Left ventricle myocardium inferior (tissue), 1 donor: ENCODE data around the gene DDT. TPM values are rescaled to one million over a fixed set of nuclear protein-coding genes. Genes with fewer than 3 reads are reported as not detected.
A peak's percentile ranks its signal among the peaks of the same experiment; 100 is the strongest.
"Not testable (repeated sequence)": the region's sequence is repeated elsewhere in the genome, so short reads cannot be mapped to it uniquely, and the experiment has no call there.

Source experiments
- DNase-seq: peaks from one replicate; pipeline ENCODE4 v3.0.0-alpha.2; 2020
- H3K27ac ChIP-seq: fragments of 200-600 bp; replicated peaks from 2 replicates; pipeline ENCODE4 v1.8.0; 2021
- H3K27me3 ChIP-seq: fragments of 200-600 bp; 2 replicates; pipeline ENCODE4 v1.8.0; 2021; ENCODE audit warnings: low read depth
- H3K36me3 ChIP-seq: fragments of 200-600 bp; 2 replicates; pipeline ENCODE4 v1.8.0; 2021
- H3K4me1 ChIP-seq: fragments of 200-600 bp; 2 replicates; pipeline ENCODE4 v1.8.0; 2021
- H3K4me3 ChIP-seq: fragments of 200-600 bp; 2 replicates; pipeline ENCODE4 v1.8.0; 2021; ENCODE audit warnings: mild to moderate bottlenecking, moderate library complexity
- H3K9me3 ChIP-seq: fragments of 200-600 bp; replicated peaks from 2 replicates; pipeline ENCODE4 v1.8.0; 2021
- CTCF ChIP-seq: fragments of 200-600 bp; IDR thresholded peaks from 2 replicates; pipeline ENCODE4 v1.8.0; 2021; ENCODE audit warnings: antibody characterized with exemption, mild to moderate bottlenecking, borderline replicate concordance
- intact Hi-C: fragments of 100-400 bp; cut with micrococcal nuclease; formaldehyde crosslinking; loops from one replicate; pipeline ENCODE4 v1.11.0; 2022
- total RNA-seq: library from RNA; stranded (reverse); fragmentation: NEBNext Ultra II Directional; extraction: Animal tissue kit (Norgen Biotek cat#: 25700); gene quantifications from one replicate; pipeline ENCODE4 v1.2.1, GENCODE V29; 2021
- donor health status: DM: no; HTN: yes; CAD: no; lungs with severe emphysema.

The DDT gene
- total RNA-seq, 1 donor from 2014 or later: 157 TPM

- DNase-seq: no peak
- no peak overlapping the region for H3K27ac ChIP-seq
- TF ChIP-seq CTCF: no peak
- no peak overlapping the region for H3K4me3 ChIP-seq
- peaks cover 24% of the 10 kb centered on the region for H3K4me1 ChIP-seq
- intact Hi-C loops: loop anchor here (5.0 kb wide), 1 partner anchor 42 kb away; no protein-coding TSS in a partner anchor
- peaks cover 25% of the 10 kb centered on the region for H3K36me3 ChIP-seq
- H3K9me3 ChIP-seq: no peaks in the 10 kb centered on the region
- H3K27me3 ChIP-seq: no peaks in the 10 kb centered on the region
Observed at GRCh38 chr22:23969071-23969470, 5.2 kb downstream of the DDT start.

- peaks cover 20% of the 10 kb centered on the region for H3K4me1 ChIP-seq
- H3K9me3 ChIP-seq, DNase-seq, H3K27ac ChIP-seq, H3K27me3 ChIP-seq, H3K4me3 ChIP-seq: not testable (repeated sequence)
- H3K36me3 ChIP-seq: peaks cover 22% of the 10 kb centered on the region
- intact Hi-C loops: loop anchor here (5.0 kb wide), 1 partner anchor 39 kb away; no protein-coding TSS in a partner anchor
Observed at GRCh38 chr22:23966568-23966967, 7.7 kb downstream of the DDT start, which contains the start of gene DDTL. Gene DDTL (plus strand): TSS chr22:23966888. CDS start chr22:23966915, 27 bp downstream.

- not testable (repeated sequence) for H3K4me3 ChIP-seq
- intact Hi-C loops: loop anchor here (5.0 kb wide), 1 partner anchor 39 kb away; no protein-coding TSS in a partner anchor
Observed at GRCh38 chr22:23966094-23966493, 8.1 kb downstream of the DDT start.

GRCh38 chr22:23961084-23961771 lies 13.0 kb downstream of the DDT start, which contains the start of gene GSTT2B:
Gene GSTT2B (minus strand): TSS chr22:23961195. CDS start chr22:23961131, 64 bp downstream.
- DNase-seq, H3K27ac ChIP-seq, H3K9me3 ChIP-seq, intact Hi-C loops, H3K4me1 ChIP-seq, H3K27me3 ChIP-seq, H3K36me3 ChIP-seq, H3K4me3 ChIP-seq: not testable (repeated sequence)

More at GRCh38 chr22:23966094-23966493, 8.1 kb downstream of the DDT start:
- peaks cover 21% of the 10 kb centered on the region for H3K36me3 ChIP-seq
- H3K27me3 ChIP-seq, H3K27ac ChIP-seq, H3K9me3 ChIP-seq, DNase-seq: not testable (repeated sequence)
- peaks cover 16% of the 10 kb centered on the region for H3K4me1 ChIP-seq

- H3K27me3 ChIP-seq, H3K36me3 ChIP-seq, H3K9me3 ChIP-seq, intact Hi-C loops, H3K4me3 ChIP-seq, H3K4me1 ChIP-seq, H3K27ac ChIP-seq: not testable (repeated sequence)
- DNase-seq: peak; percentile 43
- peak; percentile 86 for TF ChIP-seq CTCF
Observed at GRCh38 chr22:23956301-23956900, 17.8 kb downstream of the DDT start.

- H3K4me1 ChIP-seq, H3K27me3 ChIP-seq, H3K9me3 ChIP-seq, DNase-seq, intact Hi-C loops, H3K27ac ChIP-seq, H3K4me3 ChIP-seq, H3K36me3 ChIP-seq: not testable (repeated sequence)
Observed at GRCh38 chr22:23955886-23956285, 18.4 kb downstream of the DDT start.

- H3K9me3 ChIP-seq, H3K4me1 ChIP-seq, H3K27ac ChIP-seq, H3K36me3 ChIP-seq, H3K27me3 ChIP-seq, intact Hi-C loops, DNase-seq, H3K4me3 ChIP-seq: not testable (repeated sequence)
Observed at GRCh38 chr22:23954991-23955305, 19.3 kb downstream of the DDT start.

- H3K36me3 ChIP-seq, H3K4me3 ChIP-seq, H3K27ac ChIP-seq, H3K27me3 ChIP-seq, H3K4me1 ChIP-seq, intact Hi-C loops, DNase-seq, H3K9me3 ChIP-seq: not testable (repeated sequence)
Observed at GRCh38 chr22:23954193-23954990, 19.8 kb downstream of the DDT start.

GRCh38 chr22:23953485-23953884 lies 20.8 kb downstream of the DDT start:
- H3K4me1 ChIP-seq, H3K36me3 ChIP-seq, intact Hi-C loops, H3K27ac ChIP-seq, DNase-seq, H3K4me3 ChIP-seq, H3K9me3 ChIP-seq, H3K27me3 ChIP-seq: not testable (repeated sequence)

- H3K4me1 ChIP-seq, H3K4me3 ChIP-seq, H3K9me3 ChIP-seq, DNase-seq, intact Hi-C loops, H3K27me3 ChIP-seq, H3K27ac ChIP-seq, H3K36me3 ChIP-seq: not testable (repeated sequence)
Observed at GRCh38 chr22:23952794-23953405, 21.3 kb downstream of the DDT start.

GRCh38 chr22:23951383-23951782 lies 22.9 kb downstream of the DDT start:
- H3K36me3 ChIP-seq, DNase-seq, H3K27me3 ChIP-seq, H3K4me1 ChIP-seq, H3K9me3 ChIP-seq, H3K27ac ChIP-seq, H3K4me3 ChIP-seq, intact Hi-C loops: not testable (repeated sequence)
